GM23338 (cell line): ENCODE results near the gene CYP51A1. TPM values are rescaled to one million over a fixed set of nuclear protein-coding genes. Genes with fewer than 3 reads are reported as not detected.

Experiments used
- ATAC-seq: fragments of 200-7000 bp; cut with Tn5 transposase; 3 replicates; pipeline ENCODE4 v1.9.1; 2020
- DNase-seq: peaks from one replicate; pipeline ENCODE4 v3.0.0-alpha.2; 2015; ENCODE audit warnings: low spot score
- H2AFZ ChIP-seq: fragments of 200-600 bp; sonication (generic); 2 replicates; pipeline ENCODE4 v1.8.0; 2016; ENCODE audit warnings: antibody characterized with exemption, mild to moderate bottlenecking, moderate library complexity
- H3F3A ChIP-seq: fragments of 200-600 bp; sonication (generic); replicated peaks from 2 replicates; pipeline ENCODE4 v1.8.0; 2017; ENCODE audit warnings: antibody characterized with exemption, mixed run types, low read depth
- H3K27ac ChIP-seq: fragments of 200-600 bp; sonication (generic); 2 replicates; pipeline ENCODE4 v1.6.1; 2016; ENCODE audit warnings: low read depth
- H3K27me3 ChIP-seq: fragments of 200-600 bp; sonication (generic); 2 replicates; pipeline ENCODE4 v1.8.0; 2016; ENCODE audit warnings: mild to moderate bottlenecking, mixed run types, moderate library complexity; ENCODE audit not compliant: insufficient read depth
- H3K36me3 ChIP-seq: fragments of 200-600 bp; sonication (generic); 2 replicates; pipeline ENCODE4 v1.8.0; 2016; ENCODE audit warnings: mild to moderate bottlenecking; ENCODE audit not compliant: insufficient read depth
- H3K4me1 ChIP-seq: fragments of 200-600 bp; sonication (generic); 2 replicates; pipeline ENCODE4 v1.8.0; 2016; ENCODE audit warnings: mild to moderate bottlenecking, moderate library complexity; ENCODE audit not compliant: insufficient read depth
- H3K4me2 ChIP-seq: fragments of 200-600 bp; sonication (generic); 2 replicates; pipeline ENCODE4 v1.7.1; 2017; ENCODE audit warnings: mixed run types
- H3K4me3 ChIP-seq: fragments of 200-600 bp; sonication (generic); 2 replicates; pipeline ENCODE4 v1.6.1; 2016; ENCODE audit warnings: mixed run types
- H3K79me2 ChIP-seq: fragments of 200-600 bp; sonication (generic); replicated peaks from 2 replicates; pipeline ENCODE4 v1.8.0; 2017; ENCODE audit warnings: mild to moderate bottlenecking; ENCODE audit not compliant: insufficient read depth
- H3K9me2 ChIP-seq: fragments of 200-600 bp; sonication (generic); 2 replicates; pipeline ENCODE4 v1.8.0; 2017; ENCODE audit not compliant: insufficient read depth
- H4K20me1 ChIP-seq: fragments of 200-600 bp; sonication (generic); replicated peaks from 2 replicates; pipeline ENCODE4 v1.8.0; 2017; ENCODE audit warnings: mild to moderate bottlenecking; ENCODE audit not compliant: insufficient read depth
- H3K27ac Mint-ChIP-seq: 2 replicates; pipeline ENCODE4 v1.8.0; 2020; ENCODE audit warnings: inconsistent platforms, mild to moderate bottlenecking, moderate library complexity, mixed read lengths
- H3K27me3 Mint-ChIP-seq: 3 replicates; pipeline ENCODE4 v1.8.0; 2022; ENCODE audit warnings: low read depth, mild to moderate bottlenecking, moderate library complexity, mixed read lengths, inconsistent platforms; ENCODE audit not compliant: insufficient read depth, poor library complexity
- H3K36me3 Mint-ChIP-seq: 3 replicates; pipeline ENCODE4 v1.8.0; 2021; ENCODE audit warnings: low read depth, mild to moderate bottlenecking, inconsistent platforms, moderate library complexity, mixed read lengths
- H3K4me1 Mint-ChIP-seq: 3 replicates; pipeline ENCODE4 v1.8.0; 2020; ENCODE audit warnings: mild to moderate bottlenecking, inconsistent platforms, mixed read lengths
- H3K4me3 Mint-ChIP-seq: 3 replicates; pipeline ENCODE4 v1.8.0; 2021; ENCODE audit warnings: moderate library complexity, mild to moderate bottlenecking, inconsistent platforms, mixed read lengths
- H3K9me3 Mint-ChIP-seq: 3 replicates; pipeline ENCODE4 v1.8.0; 2020; ENCODE audit warnings: moderate library complexity, mild to moderate bottlenecking, inconsistent platforms, mixed read lengths
- JUNB ChIP-seq: IDR thresholded peaks from one replicate; pipeline ENCODE4 v1.6.1; 2016; ENCODE audit warnings: antibody characterized with exemption; ENCODE audit not compliant: unreplicated experiment
- NANOG ChIP-seq: IDR thresholded peaks from 2 replicates; pipeline ENCODE4 v1.6.1; 2016; ENCODE audit warnings: antibody characterized with exemption, borderline replicate concordance
- POLR2AphosphoS5 ChIP-seq: IDR thresholded peaks from 2 replicates; pipeline ENCODE4 v1.6.1; 2016; ENCODE audit warnings: antibody characterized with exemption, low read depth
- polyA plus RNA-seq: library from polyadenylated mRNA; unstranded; fragments of >200 nt; fragmentation: Nextera tagmentation; extraction: Ambion mirVana; gene quantifications from 2 replicates; pipeline ENCODE4 v1.2.1, GENCODE V29; 2016
- total RNA-seq: library from RNA; depleted of rRNA; stranded (reverse); fragments of >200 nt; shearing (Covaris generic); gene quantifications from 2 replicates; pipeline ENCODE4 v1.2.3, GENCODE V29; 2014
- TF ChIP-seq, protein P1 (sequence below): IDR thresholded peaks from 2 replicates; pipeline ENCODE4 v1.6.1; 2016; ENCODE audit warnings: antibody characterized with exemption
- TF ChIP-seq, protein P2 (sequence below), 2 experiments: fragments of 200-600 bp in 1 of 2; sonication (generic) in 1 of 2; conservative IDR thresholded peaks; 2 replicates each; pipeline versions ENCODE4 v1.5.1 to v1.6.1; 2016 to 2017; ENCODE audit warnings: antibody characterized with exemption in 2 of 2, low read depth in 2 of 2, mild to moderate bottlenecking in 2 of 2, moderate library complexity in 1 of 2
- TF ChIP-seq, protein P3 (sequence below): fragments of 250-450 bp; sonication (Bioruptor Pico); IDR thresholded peaks from 2 replicates; pipeline ENCODE4 v1.5.0; 2020; ENCODE audit warnings: mild to moderate bottlenecking, moderate library complexity

Gene CYP51A1
- total and polyA plus RNA-seq, 2 experiments from 2014 or later, result 65.6 to 163 TPM

DNA sequence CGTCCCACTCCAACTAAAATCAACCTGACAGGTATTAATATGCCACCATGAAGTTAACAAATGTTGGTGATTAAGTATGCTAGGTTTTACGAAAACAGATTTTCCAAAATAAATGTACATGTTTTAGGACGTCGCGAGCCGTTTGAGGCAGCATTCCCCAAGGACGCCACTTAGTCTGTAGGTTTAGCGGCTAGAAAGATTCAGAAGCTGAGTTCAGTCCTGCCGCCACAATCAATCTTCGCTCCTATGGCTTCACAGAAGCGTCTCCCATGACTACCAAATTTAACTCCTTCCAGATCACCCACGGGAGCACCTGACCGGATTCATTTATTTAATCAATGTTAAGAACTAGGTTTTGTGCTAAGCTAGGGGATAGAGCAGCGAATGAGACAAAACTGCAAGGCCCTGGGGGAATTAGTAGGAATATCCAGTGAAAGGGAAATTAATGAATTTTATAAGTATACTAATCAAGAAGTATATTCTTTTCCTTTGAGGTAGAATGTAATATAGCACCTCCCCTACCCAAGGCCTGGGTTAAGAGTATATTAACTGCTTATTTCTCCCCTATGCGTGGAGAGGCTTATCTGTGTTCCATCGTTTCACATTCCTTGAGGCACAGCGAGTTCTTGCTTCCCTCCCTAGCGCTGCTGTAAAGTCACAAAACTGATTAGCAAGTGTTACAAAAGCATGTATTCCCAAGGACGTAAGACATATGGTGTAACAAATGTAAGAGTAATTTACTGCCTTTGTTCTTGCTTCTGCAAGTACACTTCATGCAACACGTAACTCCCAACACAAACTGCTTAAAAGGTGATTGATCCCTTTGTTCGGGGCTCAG, 994 bp upstream of the CYP51A1 start:
- DNase-seq, result peak; percentile 39
- H3K4me3 Mint-ChIP-seq, result peak overlapping the region; percentile 89
- peaks cover 25% of the 10 kb centered on the region for H4K20me1 ChIP-seq
- peaks cover 34% of the 10 kb centered on the region for H3K79me2 ChIP-seq
- H3K27me3 ChIP-seq, result no peaks in the 10 kb centered on the region
- peaks cover 14% of the 10 kb centered on the region; the same call in 2 of the 3 replicates for H3K4me1 Mint-ChIP-seq
- peaks cover 8% of the 10 kb centered on the region for H3K27me3 Mint-ChIP-seq
- no peaks in the 10 kb centered on the region for H3K9me2 ChIP-seq
- H3K27ac Mint-ChIP-seq, result peak overlapping the region; percentile 100
- H3F3A ChIP-seq, result no peaks in the 10 kb centered on the region
- peaks cover 24% of the 10 kb centered on the region for H3K4me1 ChIP-seq
- peaks cover 10% of the 10 kb centered on the region for H3K36me3 ChIP-seq
- H2AFZ ChIP-seq, result peak overlapping the region; percentile 83
- no peak for TF ChIP-seq JUNB
- TF ChIP-seq, protein P1, sequence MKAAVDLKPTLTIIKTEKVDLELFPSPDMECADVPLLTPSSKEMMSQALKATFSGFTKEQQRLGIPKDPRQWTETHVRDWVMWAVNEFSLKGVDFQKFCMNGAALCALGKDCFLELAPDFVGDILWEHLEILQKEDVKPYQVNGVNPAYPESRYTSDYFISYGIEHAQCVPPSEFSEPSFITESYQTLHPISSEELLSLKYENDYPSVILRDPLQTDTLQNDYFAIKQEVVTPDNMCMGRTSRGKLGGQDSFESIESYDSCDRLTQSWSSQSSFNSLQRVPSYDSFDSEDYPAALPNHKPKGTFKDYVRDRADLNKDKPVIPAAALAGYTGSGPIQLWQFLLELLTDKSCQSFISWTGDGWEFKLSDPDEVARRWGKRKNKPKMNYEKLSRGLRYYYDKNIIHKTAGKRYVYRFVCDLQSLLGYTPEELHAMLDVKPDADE, result no peak
- TF ChIP-seq, protein P2, sequence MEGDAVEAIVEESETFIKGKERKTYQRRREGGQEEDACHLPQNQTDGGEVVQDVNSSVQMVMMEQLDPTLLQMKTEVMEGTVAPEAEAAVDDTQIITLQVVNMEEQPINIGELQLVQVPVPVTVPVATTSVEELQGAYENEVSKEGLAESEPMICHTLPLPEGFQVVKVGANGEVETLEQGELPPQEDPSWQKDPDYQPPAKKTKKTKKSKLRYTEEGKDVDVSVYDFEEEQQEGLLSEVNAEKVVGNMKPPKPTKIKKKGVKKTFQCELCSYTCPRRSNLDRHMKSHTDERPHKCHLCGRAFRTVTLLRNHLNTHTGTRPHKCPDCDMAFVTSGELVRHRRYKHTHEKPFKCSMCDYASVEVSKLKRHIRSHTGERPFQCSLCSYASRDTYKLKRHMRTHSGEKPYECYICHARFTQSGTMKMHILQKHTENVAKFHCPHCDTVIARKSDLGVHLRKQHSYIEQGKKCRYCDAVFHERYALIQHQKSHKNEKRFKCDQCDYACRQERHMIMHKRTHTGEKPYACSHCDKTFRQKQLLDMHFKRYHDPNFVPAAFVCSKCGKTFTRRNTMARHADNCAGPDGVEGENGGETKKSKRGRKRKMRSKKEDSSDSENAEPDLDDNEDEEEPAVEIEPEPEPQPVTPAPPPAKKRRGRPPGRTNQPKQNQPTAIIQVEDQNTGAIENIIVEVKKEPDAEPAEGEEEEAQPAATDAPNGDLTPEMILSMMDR (conservative IDR thresholded peaks at IDR 0.05; ENCODE audit: low read depth in 2 of 2), result no peak
- no peak for TF ChIP-seq POLR2AphosphoS5
- TF ChIP-seq NANOG, result no peak
- TF ChIP-seq, protein P3, sequence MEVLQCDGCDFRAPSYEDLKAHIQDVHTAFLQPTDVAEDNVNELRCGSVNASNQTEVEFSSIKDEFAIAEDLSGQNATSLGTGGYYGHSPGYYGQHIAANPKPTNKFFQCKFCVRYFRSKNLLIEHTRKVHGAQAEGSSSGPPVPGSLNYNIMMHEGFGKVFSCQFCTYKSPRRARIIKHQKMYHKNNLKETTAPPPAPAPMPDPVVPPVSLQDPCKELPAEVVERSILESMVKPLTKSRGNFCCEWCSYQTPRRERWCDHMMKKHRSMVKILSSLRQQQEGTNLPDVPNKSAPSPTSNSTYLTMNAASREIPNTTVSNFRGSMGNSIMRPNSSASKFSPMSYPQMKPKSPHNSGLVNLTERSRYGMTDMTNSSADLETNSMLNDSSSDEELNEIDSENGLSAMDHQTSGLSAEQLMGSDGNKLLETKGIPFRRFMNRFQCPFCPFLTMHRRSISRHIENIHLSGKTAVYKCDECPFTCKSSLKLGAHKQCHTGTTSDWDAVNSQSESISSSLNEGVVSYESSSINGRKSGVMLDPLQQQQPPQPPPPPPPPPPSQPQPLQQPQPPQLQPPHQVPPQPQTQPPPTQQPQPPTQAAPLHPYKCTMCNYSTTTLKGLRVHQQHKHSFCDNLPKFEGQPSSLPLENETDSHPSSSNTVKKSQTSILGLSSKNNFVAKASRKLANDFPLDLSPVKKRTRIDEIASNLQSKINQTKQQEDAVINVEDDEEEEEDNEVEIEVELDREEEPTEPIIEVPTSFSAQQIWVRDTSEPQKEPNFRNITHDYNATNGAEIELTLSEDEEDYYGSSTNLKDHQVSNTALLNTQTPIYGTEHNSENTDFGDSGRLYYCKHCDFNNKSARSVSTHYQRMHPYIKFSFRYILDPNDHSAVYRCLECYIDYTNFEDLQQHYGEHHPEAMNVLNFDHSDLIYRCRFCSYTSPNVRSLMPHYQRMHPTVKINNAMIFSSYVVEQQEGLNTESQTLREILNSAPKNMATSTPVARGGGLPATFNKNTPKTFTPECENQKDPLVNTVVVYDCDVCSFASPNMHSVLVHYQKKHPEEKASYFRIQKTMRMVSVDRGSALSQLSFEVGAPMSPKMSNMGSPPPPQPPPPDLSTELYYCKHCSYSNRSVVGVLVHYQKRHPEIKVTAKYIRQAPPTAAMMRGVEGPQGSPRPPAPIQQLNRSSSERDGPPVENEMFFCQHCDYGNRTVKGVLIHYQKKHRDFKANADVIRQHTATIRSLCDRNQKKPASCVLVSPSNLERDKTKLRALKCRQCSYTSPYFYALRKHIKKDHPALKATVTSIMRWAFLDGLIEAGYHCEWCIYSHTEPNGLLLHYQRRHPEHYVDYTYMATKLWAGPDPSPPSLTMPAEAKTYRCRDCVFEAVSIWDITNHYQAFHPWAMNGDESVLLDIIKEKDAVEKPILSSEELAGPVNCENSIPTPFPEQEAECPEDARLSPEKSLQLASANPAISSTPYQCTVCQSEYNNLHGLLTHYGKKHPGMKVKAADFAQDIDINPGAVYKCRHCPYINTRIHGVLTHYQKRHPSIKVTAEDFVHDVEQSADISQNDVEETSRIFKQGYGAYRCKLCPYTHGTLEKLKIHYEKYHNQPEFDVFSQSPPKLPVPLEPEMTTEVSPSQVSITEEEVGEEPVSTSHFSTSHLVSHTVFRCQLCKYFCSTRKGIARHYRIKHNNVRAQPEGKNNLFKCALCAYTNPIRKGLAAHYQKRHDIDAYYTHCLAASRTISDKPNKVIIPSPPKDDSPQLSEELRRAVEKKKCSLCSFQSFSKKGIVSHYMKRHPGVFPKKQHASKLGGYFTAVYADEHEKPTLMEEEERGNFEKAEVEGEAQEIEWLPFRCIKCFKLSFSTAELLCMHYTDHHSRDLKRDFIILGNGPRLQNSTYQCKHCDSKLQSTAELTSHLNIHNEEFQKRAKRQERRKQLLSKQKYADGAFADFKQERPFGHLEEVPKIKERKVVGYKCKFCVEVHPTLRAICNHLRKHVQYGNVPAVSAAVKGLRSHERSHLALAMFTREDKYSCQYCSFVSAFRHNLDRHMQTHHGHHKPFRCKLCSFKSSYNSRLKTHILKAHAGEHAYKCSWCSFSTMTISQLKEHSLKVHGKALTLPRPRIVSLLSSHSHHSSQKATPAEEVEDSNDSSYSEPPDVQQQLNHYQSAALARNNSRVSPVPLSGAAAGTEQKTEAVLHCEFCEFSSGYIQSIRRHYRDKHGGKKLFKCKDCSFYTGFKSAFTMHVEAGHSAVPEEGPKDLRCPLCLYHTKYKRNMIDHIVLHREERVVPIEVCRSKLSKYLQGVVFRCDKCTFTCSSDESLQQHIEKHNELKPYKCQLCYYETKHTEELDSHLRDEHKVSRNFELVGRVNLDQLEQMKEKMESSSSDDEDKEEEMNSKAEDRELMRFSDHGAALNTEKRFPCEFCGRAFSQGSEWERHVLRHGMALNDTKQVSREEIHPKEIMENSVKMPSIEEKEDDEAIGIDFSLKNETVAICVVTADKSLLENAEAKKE (CRISPR knock-in tag), result no peak
- H3K36me3 Mint-ChIP-seq, result peaks cover 9% of the 10 kb centered on the region
- H3K27ac ChIP-seq, result peak overlapping the region; percentile 91; the same call in 1 of the 2 replicates
- H3K4me2 ChIP-seq, result peak overlapping the region; percentile 93
- H3K9me3 Mint-ChIP-seq, result peaks cover 10% of the 10 kb centered on the region; the same call in 2 of the 3 replicates
- peak overlapping the region; percentile 95 for H3K4me3 ChIP-seq
- ATAC-seq, result peak; percentile 4; the same call in 2 of the 3 replicates
